Hematopoietic multipotent progenitor cell (in vitro differentiated cells): ENCODE data around the gene ATRNL1. TPM values are rescaled to one million over a fixed set of nuclear protein-coding genes. Genes with fewer than 3 reads are reported as not detected.
A peak's percentile ranks its signal among the peaks of the same experiment; 100 is the strongest.

ENCODE experiments used
- DNase-seq, 3 donors: peaks; one replicate each; pipeline ENCODE4 v3.0.0-alpha.2; 2011 to 2015; ENCODE audit warnings: low read depth in 2 of 3, low spot score in 2 of 3
- total RNA-seq: library from RNA; depleted of rRNA; stranded (reverse); fragments of >200 nt; gene quantifications from one replicate; pipeline ENCODE4 v1.2.3, GENCODE V29; 2012

The ATRNL1 gene
- total RNA-seq, 1 donor, result under 0.01 TPM

DNA sequence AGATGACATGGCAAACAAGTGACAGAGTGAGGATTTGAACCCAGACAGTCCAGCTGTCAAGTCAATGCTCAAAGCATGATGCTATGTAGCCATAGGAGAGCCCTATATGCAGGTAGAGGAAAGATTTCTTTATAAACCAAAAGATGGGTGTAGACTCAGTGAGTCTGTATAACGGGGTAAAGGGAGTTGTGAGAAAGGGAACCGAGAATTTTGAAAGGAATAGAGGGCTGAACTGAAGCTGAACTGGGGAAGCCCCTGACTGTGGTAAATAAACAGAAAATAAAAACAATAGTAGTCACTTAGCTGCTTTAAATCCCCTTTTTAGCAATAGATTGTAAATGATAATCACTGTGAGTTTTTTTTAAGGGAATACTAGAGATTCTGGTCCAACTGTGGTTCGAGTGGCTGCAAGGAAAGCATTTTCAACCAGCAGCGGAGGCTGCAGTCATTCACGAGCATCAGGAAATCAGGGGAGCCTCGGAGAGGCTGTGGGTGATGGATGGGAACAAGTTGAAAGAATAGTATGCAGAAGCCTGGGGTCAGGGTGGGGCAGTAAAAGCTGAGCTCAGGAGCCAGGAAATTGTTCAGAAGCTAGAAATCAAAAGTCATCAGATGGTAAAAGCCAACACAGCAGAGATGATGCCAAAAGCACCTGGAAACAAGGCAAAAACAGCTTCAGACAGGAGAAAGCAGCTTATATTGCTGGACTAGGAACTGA is 786.4 kb downstream of the ATRNL1 start:
- no peak for DNase-seq

GRCh38 chr10:115882021-115882420 is 788.9 kb downstream of the ATRNL1 start:
- no peak for DNase-seq

- no peak for DNase-seq
Measured at GRCh38 chr10:115883372-115883771, 790.2 kb downstream of the ATRNL1 start.

DNA sequence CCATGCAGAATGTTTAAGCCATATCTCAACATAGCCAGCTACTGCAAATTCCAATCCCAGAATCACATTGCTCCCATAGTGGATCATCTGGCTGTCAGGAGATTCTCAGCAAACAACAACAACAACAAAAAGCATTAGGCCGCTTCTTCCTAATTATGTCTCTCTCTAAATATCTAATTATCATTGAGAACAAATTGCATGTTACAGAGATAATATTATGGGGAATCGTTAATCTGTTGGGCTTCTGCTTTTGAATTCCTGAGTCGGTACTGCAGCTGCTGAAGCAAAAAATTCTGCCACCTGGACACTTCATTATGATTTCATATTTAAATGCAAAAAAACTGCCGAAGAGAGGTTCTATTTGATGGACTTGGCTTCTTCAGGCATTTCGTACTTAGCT is 791.2 kb downstream of the ATRNL1 start:
- no peak for DNase-seq

DNA sequence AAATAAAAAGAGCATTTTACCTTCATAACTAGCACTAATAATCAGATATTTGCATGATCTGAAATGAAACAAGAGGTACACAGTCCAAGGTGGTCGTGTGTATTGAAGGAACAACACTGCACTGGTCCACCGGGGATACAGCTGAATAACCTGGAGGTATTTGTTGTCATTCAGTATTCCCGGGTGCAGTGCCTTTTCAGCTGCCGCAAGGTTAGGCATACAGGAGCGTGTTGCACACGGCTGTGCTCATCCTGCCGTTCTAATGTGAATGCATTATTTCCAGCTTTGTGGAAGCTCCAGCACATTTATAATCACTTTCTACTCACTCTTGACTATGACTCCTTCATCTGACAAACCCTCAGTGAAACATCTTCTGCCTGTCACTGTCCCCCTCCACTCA is 802.0 kb downstream of the ATRNL1 start:
- DNase-seq, result no peak

DNA sequence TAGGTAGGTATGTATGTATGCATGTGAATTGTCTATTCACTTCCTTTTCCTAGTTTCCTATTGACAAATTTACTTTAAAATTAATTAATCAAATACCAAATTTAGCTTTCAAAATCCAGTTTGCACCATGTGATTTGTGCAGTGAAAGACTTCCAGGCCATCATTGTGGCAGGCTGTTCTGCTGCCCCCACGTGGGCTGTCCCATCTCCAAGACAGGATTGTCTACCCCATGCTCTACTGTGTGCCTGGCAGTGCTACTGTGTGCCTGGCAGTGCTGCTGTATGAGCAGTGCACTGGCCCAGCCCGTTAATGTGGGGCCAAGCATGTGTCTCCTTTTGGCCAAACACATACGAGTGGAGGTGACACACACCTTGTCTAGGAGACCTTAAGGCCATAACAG is 805.1 kb downstream of the ATRNL1 start:
- DNase-seq, result no peak

DNA sequence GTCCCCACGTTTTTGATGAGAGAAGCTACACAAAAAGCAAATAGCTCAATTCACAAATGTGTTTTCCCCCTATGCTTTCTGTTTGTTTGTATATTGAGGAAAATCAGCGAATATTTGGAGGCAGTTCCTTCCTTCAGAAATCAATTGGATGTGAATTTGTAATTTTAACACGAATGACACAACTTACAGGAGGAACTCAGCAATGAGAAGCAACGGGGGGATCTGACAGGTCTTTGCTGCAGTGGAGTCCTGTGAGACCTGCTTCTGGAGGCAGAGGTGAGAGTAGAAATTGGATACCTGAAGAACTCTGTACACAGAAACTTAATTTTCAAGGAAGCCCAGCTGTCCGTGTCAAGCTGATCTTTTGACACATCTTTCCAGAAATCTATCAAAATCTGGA is 809.4 kb downstream of the ATRNL1 start:
- DNase-seq, result no peak

DNA sequence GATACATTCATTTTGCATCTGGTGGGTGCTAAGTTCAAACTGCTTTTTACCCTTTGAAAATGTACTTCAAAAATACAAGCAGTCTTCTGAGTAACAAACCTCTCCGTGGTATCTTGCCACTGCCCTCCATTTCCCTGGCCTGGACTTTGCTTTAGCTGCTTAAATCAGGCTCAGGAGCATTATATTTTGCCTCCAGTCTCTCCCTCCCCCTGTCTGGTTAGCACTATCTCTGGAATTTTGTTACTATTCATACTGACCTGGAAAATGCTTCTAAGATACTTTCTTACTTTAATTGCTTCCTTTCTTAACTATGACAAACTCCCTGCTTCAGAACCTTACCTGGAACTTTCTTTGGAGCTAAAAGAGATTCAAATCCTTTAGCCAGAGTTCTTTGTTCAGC is 810.0 kb downstream of the ATRNL1 start:
- DNase-seq, result no peak

- DNase-seq, result no peak
Measured at GRCh38 chr10:115903845-115904244, 810.7 kb downstream of the ATRNL1 start.

- DNase-seq, result no peak
Measured at GRCh38 chr10:115909037-115909436, 815.9 kb downstream of the ATRNL1 start.

- no peak for DNase-seq
Measured at GRCh38 chr10:115909962-115910731, 817.0 kb downstream of the ATRNL1 start.

DNA sequence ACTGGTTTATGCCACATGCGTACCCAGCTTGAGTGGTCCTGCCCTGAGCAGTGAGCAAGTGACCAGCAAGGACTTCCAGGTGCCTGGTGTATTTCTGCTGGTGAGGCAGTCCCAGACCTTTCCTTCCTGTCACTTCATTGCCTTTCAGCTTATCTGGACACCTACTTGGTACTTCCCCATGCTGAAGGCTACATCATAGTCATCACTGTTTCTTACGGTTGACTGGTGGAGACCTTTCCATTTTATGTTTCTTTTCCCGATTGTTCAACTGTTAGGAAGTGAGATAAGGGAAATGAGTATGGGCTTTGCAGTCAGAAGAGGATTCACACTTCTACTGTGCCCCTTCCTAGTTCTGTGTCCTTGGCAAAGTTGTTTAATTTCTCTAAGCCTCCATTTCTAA is 821.3 kb downstream of the ATRNL1 start:
- DNase-seq, result no peak

DNA sequence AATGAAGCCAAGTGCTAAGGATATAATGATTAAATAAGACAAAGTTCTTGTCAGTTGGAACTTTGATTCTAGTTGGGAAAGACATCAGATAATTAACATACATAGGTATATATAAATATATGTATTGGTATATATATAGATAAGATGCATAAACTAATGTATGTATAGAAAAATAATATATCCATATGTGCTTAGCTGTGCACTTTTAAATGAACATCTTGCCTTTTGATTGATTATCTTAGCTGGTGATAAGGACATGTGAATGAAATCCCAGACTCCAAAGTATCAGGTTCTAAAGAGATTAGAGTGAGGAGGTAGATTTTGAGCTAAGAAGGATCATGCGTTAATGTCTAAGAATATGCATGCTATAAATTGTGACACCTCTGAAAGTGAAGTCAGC is 822.3 kb downstream of the ATRNL1 start:
- no peak for DNase-seq

DNA sequence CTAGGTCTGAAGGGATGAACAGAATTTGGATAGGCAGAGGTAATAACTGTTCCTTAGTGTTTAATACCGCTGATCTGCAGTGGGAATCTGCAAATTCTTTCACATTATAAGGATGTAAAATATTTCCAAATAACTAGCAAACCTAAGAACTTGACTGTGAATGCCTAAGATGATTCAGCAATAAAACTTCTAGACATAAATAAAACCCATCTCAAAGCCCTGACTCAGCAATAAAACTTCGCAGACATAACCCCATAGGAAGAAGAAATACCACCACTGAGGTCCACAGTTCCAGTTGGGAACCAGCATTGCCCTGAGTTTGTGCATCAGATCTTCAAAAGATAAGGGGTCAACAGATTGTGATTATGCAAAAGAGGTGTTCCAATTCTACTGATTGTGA is 825.6 kb downstream of the ATRNL1 start:
- peak in 1 of 3 donors; percentile 21 for DNase-seq

DNA sequence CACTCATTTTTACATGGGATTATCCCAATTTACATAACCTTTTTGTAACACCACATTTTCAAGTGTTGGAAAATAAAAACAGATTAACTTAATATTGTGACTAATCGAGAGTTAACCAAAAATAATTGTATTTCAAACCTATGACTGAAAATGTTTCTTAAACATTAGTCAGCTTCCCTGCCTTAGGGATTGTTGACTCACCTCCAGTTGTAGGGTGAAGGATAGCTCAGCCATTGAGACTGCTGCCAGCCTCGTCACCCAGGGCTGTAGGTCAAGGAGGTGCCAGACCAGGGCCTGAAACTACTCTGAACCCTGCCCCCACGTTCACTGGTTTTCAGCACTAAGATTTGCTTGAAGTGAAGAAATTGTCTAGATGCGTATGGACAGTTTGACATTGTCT is 828.6 kb downstream of the ATRNL1 start:
- no peak for DNase-seq

DNA sequence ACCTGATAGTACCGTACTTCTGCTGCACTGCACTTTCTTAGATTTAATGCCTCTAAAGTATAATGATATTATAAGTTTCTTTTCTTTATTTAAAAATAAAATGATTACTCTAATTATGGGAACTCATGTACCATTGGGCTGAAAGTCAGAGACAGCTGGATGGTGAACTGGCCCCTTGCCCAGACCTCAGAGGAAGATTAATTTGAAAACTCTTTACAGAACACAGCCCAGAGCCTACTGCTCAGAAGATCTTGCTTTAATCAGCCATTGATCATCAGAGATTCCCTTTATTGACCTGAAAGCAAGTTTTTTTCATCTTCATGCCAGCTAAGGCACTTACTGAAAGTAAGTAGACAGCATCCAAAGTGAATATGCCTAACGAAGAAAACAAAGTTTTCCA is 838.1 kb downstream of the ATRNL1 start:
- DNase-seq, result no peak

GRCh38 chr10:115932099-115932498 is 838.9 kb downstream of the ATRNL1 start:
- no peak for DNase-seq

- no peak for DNase-seq
Measured at GRCh38 chr10:115933098-115933497, 839.9 kb downstream of the ATRNL1 start.

DNA sequence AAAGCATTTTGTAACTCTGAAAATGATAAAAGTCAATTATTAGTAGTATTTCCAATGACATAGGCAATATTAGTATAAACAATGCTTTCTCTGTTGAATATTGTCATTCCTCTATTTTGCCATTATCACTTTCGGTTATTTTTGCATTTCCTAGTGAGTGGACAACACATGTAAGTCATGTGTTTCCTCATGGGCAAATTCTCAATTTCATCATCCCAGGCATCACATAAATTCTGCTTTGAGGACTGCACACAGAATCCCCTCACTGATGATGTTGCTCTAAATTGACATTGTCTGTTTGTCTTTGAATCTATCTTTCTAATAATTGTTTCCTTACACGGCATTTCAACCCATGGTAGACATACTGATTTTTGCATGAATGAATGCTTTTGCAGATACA is 842.6 kb downstream of the ATRNL1 start:
- no peak for DNase-seq

GRCh38 chr10:115936926-115937767 is 844.0 kb downstream of the ATRNL1 start:
- no peak for DNase-seq

- DNase-seq, result no peak
Measured at GRCh38 chr10:115937768-115938056, 844.5 kb downstream of the ATRNL1 start.
